A673 (cell line): ENCODE measurements around the gene ANKRD29. TPM values are rescaled to one million over a fixed set of nuclear protein-coding genes. Genes with fewer than 3 reads are reported as not detected.

Experiments used
- BruUV-seq: library from RNA; stranded (reverse); fragments of 400-500 nt; replicated peaks from 2 replicates; lab custom pipeline; 2021; lab: Mats Ljungman, UMichigan
- CTCF ChIA-PET: fragments of 300-600 bp; sonication (Branson Sonifier 250); formaldehyde crosslinking; loops from one replicate; lab custom pipeline; 2022; ENCODE audit warnings: antibody characterized with exemption; lab: Charles Lee
- POLR2A ChIA-PET: fragments of 300-600 bp; sonication (Branson Sonifier 250); formaldehyde crosslinking; loops from one replicate; lab custom pipeline; 2022; ENCODE audit warnings: antibody characterized with exemption; ENCODE audit not compliant: low non-redundant PET; lab: Charles Lee
- DNase-seq: peaks from one replicate; pipeline ENCODE4 v3.0.0-alpha.2; 2015; ENCODE audit warnings: low spot score
- H3K27ac ChIP-seq: fragments of 200-600 bp; sonication (generic); 2 replicates; pipeline ENCODE4 v1.5.1; 2016; ENCODE audit warnings: mixed run types, low read depth, mild to moderate bottlenecking, mixed read lengths, antibody characterized with exemption, low read length; ENCODE audit not compliant: poor library complexity, severe bottlenecking
- H3K27me3 ChIP-seq: fragments of 200-600 bp; sonication (generic); replicated peaks from 2 replicates; pipeline ENCODE4 v1.6.1; 2017; ENCODE audit warnings: mixed run types, low read depth, mild to moderate bottlenecking, mixed read lengths, antibody characterized with exemption, low read length; ENCODE audit not compliant: insufficient read depth, poor library complexity
- H3K36me3 ChIP-seq: fragments of 200-600 bp; sonication (generic); 2 replicates; pipeline ENCODE4 v1.6.1; 2016; ENCODE audit warnings: mixed run types, mild to moderate bottlenecking, mixed read lengths, antibody characterized with exemption, low read length; ENCODE audit not compliant: insufficient read depth, poor library complexity, severe bottlenecking
- H3K4me1 ChIP-seq: fragments of 200-600 bp; sonication (generic); 2 replicates; pipeline ENCODE4 v1.6.1; 2017; ENCODE audit warnings: mixed run types, mild to moderate bottlenecking, mixed read lengths, antibody characterized with exemption, low read length; ENCODE audit not compliant: insufficient read depth, poor library complexity, severe bottlenecking
- H3K4me3 ChIP-seq: fragments of 200-600 bp; sonication (generic); 2 replicates; pipeline ENCODE4 v1.5.1; 2016; ENCODE audit warnings: low read depth, mixed run types, mild to moderate bottlenecking, mixed read lengths, low read length; ENCODE audit not compliant: poor library complexity, severe bottlenecking
- H3K9me3 ChIP-seq: fragments of 200-600 bp; sonication (generic); 2 replicates; pipeline ENCODE4 v1.6.1; 2016; ENCODE audit warnings: mixed run types, low read depth, mild to moderate bottlenecking, mixed read lengths, antibody characterized with exemption, low read length; ENCODE audit not compliant: poor library complexity, severe bottlenecking
- EZH2 ChIP-seq: fragments of 200-600 bp; sonication (generic); IDR thresholded peaks from 2 replicates; pipeline ENCODE4 v1.6.1; 2017; ENCODE audit warnings: borderline replicate concordance, low read depth, mild to moderate bottlenecking, mixed read lengths, antibody characterized with exemption, low read length; ENCODE audit not compliant: poor library complexity, severe bottlenecking
- intact Hi-C: fragments of 100-400 bp; cut with micrococcal nuclease; formaldehyde crosslinking; loops from one replicate; pipeline ENCODE4 v1.10.0; 2022; ENCODE audit not compliant: unreplicated experiment
- total RNA-seq: library from RNA; stranded (reverse); gene quantifications from 2 replicates; pipeline ENCODE4 v1.2.3, GENCODE V29; 2021
- TF ChIP-seq, protein P1 (sequence below): fragments of 300-800, 200-600 bp; sonication (generic); conservative IDR thresholded peaks from 2 replicates; pipeline ENCODE4 v1.5.1; 2017; ENCODE audit warnings: low read depth, mild to moderate bottlenecking, antibody characterized with exemption, low read length, moderate library complexity, mixed read lengths

Gene ANKRD29
- total RNA-seq, 1 experiment from 2014 or later = 2.6 TPM

DNA sequence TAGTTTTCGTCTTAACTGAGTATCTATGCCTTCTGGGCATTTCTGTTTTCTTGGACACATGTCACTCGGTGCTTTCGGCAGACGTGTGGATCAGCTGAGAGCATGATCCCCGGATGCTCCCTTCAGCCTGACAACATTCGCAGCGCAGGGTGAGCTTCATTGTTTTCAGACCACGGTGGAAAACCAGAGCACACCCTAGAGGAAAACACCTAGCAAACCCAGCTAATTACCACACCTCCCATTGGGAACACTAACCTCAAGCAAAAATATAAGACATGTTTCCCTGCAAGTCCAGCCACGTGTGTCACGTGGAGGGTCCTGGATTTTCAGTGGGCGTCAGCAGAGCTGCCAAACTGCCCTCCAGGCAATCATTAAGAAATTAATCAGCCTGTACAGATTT, 31.0 kb downstream of the ANKRD29 start:
- ChIA-PET CTCF (no interaction called here), POLR2A (no interaction called here)
- Histone ChIP-seq H3K36me3 (no peaks in the 10 kb centered on the region), H3K27ac (no peak overlapping the region), H3K9me3 (no peaks in the 10 kb centered on the region), H3K4me1 (no peaks in the 10 kb centered on the region), H3K27me3 (no peaks in the 10 kb centered on the region), H3K4me3 (no peak overlapping the region)
- no TSS peak for BruUV-seq
- intact Hi-C loops = no loop called here
- no peak for DNase-seq
- TF ChIP-seq, protein P1, sequence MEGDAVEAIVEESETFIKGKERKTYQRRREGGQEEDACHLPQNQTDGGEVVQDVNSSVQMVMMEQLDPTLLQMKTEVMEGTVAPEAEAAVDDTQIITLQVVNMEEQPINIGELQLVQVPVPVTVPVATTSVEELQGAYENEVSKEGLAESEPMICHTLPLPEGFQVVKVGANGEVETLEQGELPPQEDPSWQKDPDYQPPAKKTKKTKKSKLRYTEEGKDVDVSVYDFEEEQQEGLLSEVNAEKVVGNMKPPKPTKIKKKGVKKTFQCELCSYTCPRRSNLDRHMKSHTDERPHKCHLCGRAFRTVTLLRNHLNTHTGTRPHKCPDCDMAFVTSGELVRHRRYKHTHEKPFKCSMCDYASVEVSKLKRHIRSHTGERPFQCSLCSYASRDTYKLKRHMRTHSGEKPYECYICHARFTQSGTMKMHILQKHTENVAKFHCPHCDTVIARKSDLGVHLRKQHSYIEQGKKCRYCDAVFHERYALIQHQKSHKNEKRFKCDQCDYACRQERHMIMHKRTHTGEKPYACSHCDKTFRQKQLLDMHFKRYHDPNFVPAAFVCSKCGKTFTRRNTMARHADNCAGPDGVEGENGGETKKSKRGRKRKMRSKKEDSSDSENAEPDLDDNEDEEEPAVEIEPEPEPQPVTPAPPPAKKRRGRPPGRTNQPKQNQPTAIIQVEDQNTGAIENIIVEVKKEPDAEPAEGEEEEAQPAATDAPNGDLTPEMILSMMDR = no peak
- TF ChIP-seq EZH2 = no peak

DNA sequence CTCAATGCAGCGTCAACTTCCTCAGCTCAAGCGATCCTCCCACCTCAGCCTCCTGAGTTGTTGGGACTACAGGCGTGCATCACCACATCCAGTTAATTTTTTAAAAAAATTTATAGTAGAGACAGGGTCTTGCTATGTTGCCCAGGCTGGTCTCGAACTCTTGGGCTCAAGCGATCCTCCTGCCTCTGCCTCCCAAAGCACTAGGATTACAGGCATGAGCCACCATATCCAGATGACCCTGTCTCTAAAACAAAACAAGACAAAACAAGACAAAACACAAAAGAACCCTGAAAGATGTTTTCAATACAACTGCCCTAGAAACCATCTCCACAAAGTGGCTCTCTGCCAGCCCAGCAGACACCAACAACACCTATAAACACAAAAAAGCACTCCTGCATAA, 31.4 kb downstream of the ANKRD29 start:
- BruUV-seq = no TSS peak
- intact Hi-C loops = no loop called here
- no peaks in the 10 kb centered on the region for H3K4me1 ChIP-seq
- H3K27ac ChIP-seq = no peak overlapping the region
- H3K4me3 ChIP-seq = no peak overlapping the region
- TF ChIP-seq, protein P1 = no peak
- TF ChIP-seq EZH2 = no peak
- POLR2A ChIA-PET = no interaction called here
- no peaks in the 10 kb centered on the region for H3K9me3 ChIP-seq
- DNase-seq = no peak
- CTCF ChIA-PET = no interaction called here
- no peaks in the 10 kb centered on the region for H3K27me3 ChIP-seq
- H3K36me3 ChIP-seq = no peaks in the 10 kb centered on the region

DNA sequence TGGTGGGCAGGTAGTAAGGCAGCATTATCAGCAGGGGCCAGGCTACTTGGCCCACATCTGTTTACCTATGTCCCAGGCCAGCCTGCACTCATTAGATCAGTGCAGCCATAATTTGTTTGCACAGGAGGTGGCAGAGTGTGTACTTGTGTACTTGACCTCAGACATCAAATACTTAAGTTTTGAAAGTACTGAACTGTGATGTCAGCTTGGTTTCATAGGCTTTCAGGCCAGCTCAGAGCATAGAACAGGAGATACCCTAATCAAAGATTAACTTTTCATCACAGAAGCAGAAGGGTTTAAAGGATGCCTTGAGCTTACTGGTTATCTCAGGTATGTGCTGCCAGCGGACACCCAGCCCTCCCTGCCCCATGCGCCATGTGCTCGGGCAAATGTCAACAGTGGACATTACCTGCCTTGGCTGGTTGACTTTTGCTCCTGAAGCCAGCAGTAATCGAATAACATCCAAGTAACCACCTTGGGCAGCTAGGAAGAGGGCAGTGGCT, 33.2 kb downstream of the ANKRD29 start:
- Histone ChIP-seq H3K27me3 (no peaks in the 10 kb centered on the region), H3K36me3 (no peaks in the 10 kb centered on the region), H3K27ac (no peak overlapping the region), H3K4me1 (no peaks in the 10 kb centered on the region), H3K9me3 (no peaks in the 10 kb centered on the region), H3K4me3 (no peak overlapping the region)
- POLR2A ChIA-PET = no interaction called here
- no peak for DNase-seq
- intact Hi-C loops = loop anchor here (10.0 kb wide), 1 partner anchor 285 kb away; no protein-coding TSS in a partner anchor
- TF ChIP-seq EZH2 = no peak
- TF ChIP-seq, protein P1 = no peak
- BruUV-seq = no TSS peak
- CTCF ChIA-PET = interaction anchor here (1.7 kb wide), 1 partner anchor 74 kb away, joined by 6 read pairs; no protein-coding TSS in a partner anchor
